GM12878 (cell line): ENCODE results near the gene TCTN1. TPM values are rescaled to one million over a fixed set of nuclear protein-coding genes. Genes with fewer than 3 reads are reported as not detected.
A peak's percentile ranks its signal among the peaks of the same experiment; 100 is the strongest.

Source experiments
- ATAC-seq: fragments of 200-7000 bp; cut with Tn5 transposase; 3 replicates; pipeline ENCODE4 v1.9.1; 2020; ENCODE audit warnings: mild to moderate bottlenecking, moderate library complexity
- BruUV-seq: library from RNA; stranded (reverse); fragments of 400-500 nt; replicated peaks from 2 replicates; lab custom pipeline; 2021; lab: Mats Ljungman, UMichigan
- CTCF ChIA-PET: fragments of 300-600 bp; sonication (Branson Sonifier 250); formaldehyde crosslinking; extraction: SDS; loops from one replicate; lab custom pipeline; 2021; ENCODE audit warnings: inconsistent platforms; lab: Yijun Ruan, JAX
- POLR2A ChIA-PET: fragments of 350-600 bp; formaldehyde crosslinking; extraction: SDS; loops from one replicate; lab custom pipeline; 2021; ENCODE audit warnings: inconsistent platforms; lab: Charles Lee
- RAD21 ChIA-PET: fragments of 300-600 bp; sonication (Branson Sonifier 250); formaldehyde crosslinking; loops from one replicate; lab custom pipeline; 2023; ENCODE audit warnings: antibody characterized with exemption; ENCODE audit not compliant: unreplicated experiment; lab: Charles Lee
- SMC1A ChIA-PET: fragments of 300-600 bp; sonication (Branson Sonifier 250); formaldehyde crosslinking; loops from one replicate; lab custom pipeline; 2023; ENCODE audit not compliant: unreplicated experiment, uncharacterized antibody; lab: Charles Lee
- DNase-seq: peaks from one replicate; pipeline ENCODE4 v3.0.0-alpha.2; 2011; ENCODE audit warnings: low read depth, low spot score
- FAIRE-seq: peaks from 3 replicates; lab custom pipeline; 2011; peaks lifted over from hg19 to GRCh38; lab: Jason Lieb, UNC
- H2AFZ ChIP-seq: 2 replicates; pipeline ENCODE4 v1.6.0; 2011; ENCODE audit warnings: low read depth, low read length, control low read depth; ENCODE audit not compliant: control insufficient read depth
- H3K27ac ChIP-seq: 2 replicates; pipeline ENCODE4 v1.5.1; 2011; ENCODE audit warnings: control low read depth; ENCODE audit not compliant: control insufficient read depth, insufficient read depth
- H3K27me3 ChIP-seq, 2 experiments: replicated peaks in 1 of 2; 2 replicates each; pipeline versions ENCODE4 v1.6.0 to v1.6.1; 2011; ENCODE audit warnings: low read length in 1 of 2; ENCODE audit not compliant: control insufficient read depth in 2 of 2, insufficient read depth in 2 of 2
- H3K36me3 ChIP-seq, 2 experiments: 2 replicates each; pipeline ENCODE4 v1.5.1; 2011; ENCODE audit warnings: low read length in 1 of 2; ENCODE audit not compliant: control insufficient read depth in 2 of 2, insufficient read depth in 2 of 2
- H3K4me1 ChIP-seq: 2 replicates; pipeline ENCODE4 v1.6.1; 2011; ENCODE audit warnings: mild to moderate bottlenecking, low read length, moderate library complexity, mixed read lengths; ENCODE audit not compliant: control insufficient read depth, insufficient read depth
- H3K4me2 ChIP-seq: 2 replicates; pipeline ENCODE4 v1.6.0; 2011; ENCODE audit warnings: control low read depth; ENCODE audit not compliant: control insufficient read depth, insufficient read depth
- H3K4me3 ChIP-seq: fragments of 200-600 bp; sonication (generic); 2 replicates; pipeline ENCODE4 v1.5.1; 2016
- H3K79me2 ChIP-seq: 2 replicates; pipeline ENCODE4 v1.6.0; 2011; ENCODE audit warnings: low read length; ENCODE audit not compliant: control insufficient read depth, insufficient read depth
- H3K9ac ChIP-seq: 2 replicates; pipeline ENCODE4 v1.8.0; 2011; ENCODE audit warnings: low read length, control low read depth, mixed read lengths; ENCODE audit not compliant: control insufficient read depth, insufficient read depth
- H3K9me3 ChIP-seq: replicated peaks from 3 replicates; pipeline ENCODE4 v1.5.1; 2011; ENCODE audit warnings: mild to moderate bottlenecking, low read length; ENCODE audit not compliant: control insufficient read depth, insufficient read depth
- H4K20me1 ChIP-seq: 2 replicates; pipeline ENCODE4 v1.6.0; 2011; ENCODE audit not compliant: control insufficient read depth, insufficient read depth
- BHLHE40 ChIP-seq, 2 experiments: fragments of 450-650 bp in 1 of 2; IDR thresholded peaks; 2 replicates each; pipeline ENCODE4 v1.6.1; 2011 to 2017; ENCODE audit warnings: low read depth in 2 of 2, borderline replicate concordance in 1 of 2, improper control_type of control experiment in 1 of 2, low read length in 1 of 2, mild to moderate bottlenecking in 1 of 2
- GABPA ChIP-seq: IDR thresholded peaks from 2 replicates; pipeline ENCODE4 v1.6.1; 2014; ENCODE audit warnings: antibody characterized with exemption, low read depth, mild to moderate bottlenecking, inconsistent platforms
- HDAC6 ChIP-seq: fragments of 200-600 bp; sonication (generic); IDR thresholded peaks from one replicate; pipeline ENCODE4 v1.8.0; 2017; ENCODE audit warnings: antibody characterized with exemption; ENCODE audit not compliant: unreplicated experiment
- POLR2A ChIP-seq: IDR thresholded peaks from 2 replicates; pipeline ENCODE4 v1.6.1; 2011; ENCODE audit warnings: low read depth, mild to moderate bottlenecking, low read length
- ZNF217 ChIP-seq: fragments of 450-650 bp; IDR thresholded peaks from 2 replicates; pipeline ENCODE4 v1.6.1; 2017; ENCODE audit warnings: antibody characterized with exemption, mild to moderate bottlenecking
- WGBS: methylation state at CpG from one replicate; pipeline ENCODE4 v1.1.6; 2016; ENCODE audit warnings: low lambda C conversion rate; ENCODE audit not compliant: insufficient replicate concordance, insufficient coverage; ENCODE audit errors: missing lambda C conversion rate; 5-methylcytosine and 5-hydroxymethylcytosine counted together
- in situ Hi-C: fragments of 300-500 bp; cut with MboI; formaldehyde crosslinking; loops from 9 replicates; pipeline ENCODE4 v1.14.3; 2018; ENCODE audit warnings: mixed read lengths
- intact Hi-C: fragments of 100-400 bp; cut with micrococcal nuclease; formaldehyde crosslinking; loops from one replicate; pipeline ENCODE4 v1.14.2; 2022; ENCODE audit not compliant: unreplicated experiment
- polyA plus RNA-seq, 11 experiments: library from polyadenylated mRNA; depleted of rRNA in 4 of 11; unstranded in 6 of 11; stranded (reverse) in 5 of 11; fragments of >200 nt; fragmentation: Nextera tagmentation in 4 of 11; fragmentation: Illumina TruSeq in 1 of 11; extraction: Ambion mirVana in 4 of 11; extraction: Trizol in 1 of 11; gene quantifications; 1 replicate in 1 of 11; 2 replicates in 10 of 11; pipeline versions ENCODE4 v1.2.1 to v1.2.3, GENCODE V29; 2011 to 2016; ENCODE audit warnings: inconsistent platforms in 2 of 11, missing spikeins in 2 of 11, low read depth in 1 of 11
- total RNA-seq, 4 experiments: library from RNA; depleted of rRNA in 3 of 4; stranded (reverse); fragments of >200 nt in 3 of 4; fragmentation: Illumina TruSeq in 1 of 4; extraction: Trizol in 1 of 4; gene quantifications; 2 replicates each; pipeline versions ENCODE4 v1.2.1 to v1.2.3, GENCODE V29; 2013 to 2021
- TF ChIP-seq, protein P1 (sequence below): fragments of 450-650 bp; IDR thresholded peaks from 2 replicates; pipeline ENCODE4 v1.6.1; 2016; ENCODE audit warnings: mild to moderate bottlenecking
- TF ChIP-seq, protein P2 (sequence below): fragments of 450-650 bp; IDR thresholded peaks from 2 replicates; pipeline ENCODE4 v1.6.1; 2018; ENCODE audit warnings: mild to moderate bottlenecking, low read depth, moderate library complexity; ENCODE audit not compliant: partially characterized antibody

Gene TCTN1
- total and polyA plus RNA-seq, 10 of the 15 experiments (the other 5 are each of a cell fraction or from before 2014, with no cell fraction given): 8.8 to 23.5 (median 15.3) TPM

DNA sequence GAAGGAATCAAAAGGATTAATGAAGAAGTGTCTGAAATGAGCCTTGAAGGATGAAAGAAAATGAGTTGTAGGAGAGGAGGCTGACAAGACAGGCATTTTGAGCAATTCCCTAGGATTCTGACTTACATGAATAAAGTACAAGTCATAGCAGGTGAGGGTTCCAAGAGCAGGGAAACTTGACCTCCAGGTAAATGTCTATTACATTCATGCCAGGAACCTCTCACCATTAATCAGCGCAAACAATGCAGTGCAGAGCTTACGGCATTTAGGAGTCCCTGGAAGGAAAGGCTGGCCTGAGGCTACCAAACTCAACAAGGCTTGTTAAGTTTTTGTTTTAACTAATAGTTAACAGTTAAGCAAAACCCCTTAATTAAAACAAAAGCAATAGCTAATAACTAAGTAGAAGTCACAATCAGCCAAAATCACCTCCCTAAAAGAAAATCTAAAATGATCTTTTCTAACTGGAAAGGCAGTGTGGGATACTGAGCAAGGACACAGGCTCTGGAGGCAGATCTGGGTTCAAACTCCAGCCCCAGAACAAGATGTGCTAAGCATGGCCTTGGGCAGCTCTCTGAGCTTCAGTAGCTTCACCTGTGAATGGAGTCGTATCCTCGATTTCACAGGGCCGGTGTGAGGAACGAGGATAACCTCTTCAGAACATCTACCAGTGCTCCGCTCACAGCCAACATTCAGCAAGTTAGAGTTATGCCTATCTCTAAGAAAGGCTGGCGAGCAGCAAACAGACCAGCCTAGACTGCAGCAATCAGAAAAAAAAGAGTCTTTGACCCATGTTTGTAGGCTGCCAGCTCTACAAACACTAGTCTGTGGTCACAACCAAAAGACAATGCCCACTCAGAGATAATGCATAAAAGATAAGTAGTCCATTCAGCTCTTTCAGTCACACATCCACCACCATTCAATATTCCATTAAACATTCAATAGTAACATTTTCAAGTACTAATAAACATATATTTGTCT lies 47.7 kb upstream of the TCTN1 start:
- H3K9ac ChIP-seq: no peak overlapping the region
- H3K4me2 ChIP-seq: no peak overlapping the region
- ATAC-seq (peak; percentile 8; the same call in 2 of the 3 replicates), FAIRE-seq (no peak), DNase-seq (no peak)
- peaks cover 83% of the 10 kb centered on the region for H3K79me2 ChIP-seq
- ChIA-PET CTCF (interaction anchor here (0.8 to 1.8 kb wide), 6 partner anchors 10 to 34 kb away, joined by 3 to 6 read pairs (median 6); no protein-coding TSS in a partner anchor), RAD21 (interaction anchor here (1.1 to 2.6 kb wide), 6 partner anchors 10 to 53 kb away, joined by 3 to 15 read pairs (median 6); no protein-coding TSS in a partner anchor), SMC1A (interaction anchor here (0.7 to 10.8 kb wide), 14 partner anchors 9 to 161 kb away, joined by 3 to 187 read pairs (median 4); no protein-coding TSS in a partner anchor), POLR2A (interaction anchor here (0.6 to 2.7 kb wide), 10 partner anchors 8 to 1011 kb away, joined by 3 to 16 read pairs (median 5); no protein-coding TSS in a partner anchor)
- 97% methylated on average over 8 of the region's 8 CpGs for WGBS
- peaks cover 0 to 3% of the 10 kb centered on the region in 2 experiments; a peak in 2 of 4 replicates for H3K36me3 ChIP-seq
- in situ Hi-C loops (no loop called here), intact Hi-C loops (no loop called here)
- no peak overlapping the region for H3K4me3 ChIP-seq
- H4K20me1 ChIP-seq: 0 out of 2 replicates have a peak, but pooled peaks cover 8% of the 10 kb centered on the region
- peak overlapping the region; percentile 4; the same call in 1 of the 2 replicates for H3K27ac ChIP-seq
- no TSS peak for BruUV-seq
- H2AFZ ChIP-seq: no peak overlapping the region
- peaks cover 20% of the 10 kb centered on the region; the same call in 1 of the 2 replicates for H3K4me1 ChIP-seq
- no peaks in the 10 kb centered on the region for H3K27me3 ChIP-seq
- TF ChIP-seq ZNF217 (no peak), GABPA (no peak)
- H3K9me3 ChIP-seq: no peaks in the 10 kb centered on the region; the same call in 1 of the 3 replicates

DNA sequence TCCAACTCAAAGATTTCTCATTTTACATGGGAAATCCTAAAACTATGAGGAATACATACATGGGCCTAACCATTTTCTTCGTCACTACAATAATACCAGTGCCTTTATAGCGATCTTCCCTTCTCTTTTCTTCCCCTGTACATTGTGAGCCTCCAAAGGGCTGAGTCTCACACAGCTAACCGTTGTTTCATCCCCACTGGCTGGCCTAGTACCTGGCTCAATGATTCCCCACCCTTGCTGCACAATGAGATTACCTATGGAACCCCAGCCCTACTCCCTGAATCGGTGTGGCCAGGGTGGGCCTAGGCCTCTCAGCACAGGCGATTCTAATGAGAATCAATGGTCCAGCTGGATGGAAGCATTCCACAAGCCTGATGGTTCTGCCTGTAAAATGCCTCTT lies 46.9 kb upstream of the TCTN1 start:
- WGBS: 64% methylated on average over 5 of the region's 5 CpGs
- ChIA-PET CTCF (interaction anchor here (0.9 to 1.8 kb wide), 6 partner anchors 9 to 34 kb away, joined by 3 to 6 read pairs (median 4); no protein-coding TSS in a partner anchor), RAD21 (interaction anchor here (0.5 to 2.6 kb wide), 7 partner anchors 9 to 198 kb away, joined by 3 to 15 read pairs (median 7); no protein-coding TSS in a partner anchor), POLR2A (interaction anchor here (0.9 to 2.7 kb wide), 11 partner anchors 9 to 34 kb away, joined by 3 to 11 read pairs (median 4); no protein-coding TSS in a partner anchor), SMC1A (interaction anchor here (1.0 to 10.8 kb wide), 8 partner anchors 8 to 54 kb away, joined by 3 to 187 read pairs (median 10); no protein-coding TSS in a partner anchor)
- Histone ChIP-seq H3K27ac (no peak overlapping the region), H3K9me3 (peaks cover 5% of the 10 kb centered on the region), H3K36me3 (peaks cover 0 to 5% of the 10 kb centered on the region in 2 experiments; a peak in 1 of 4 replicates), H3K79me2 (peaks cover 83% of the 10 kb centered on the region), H2AFZ (no peak overlapping the region), H3K27me3 (no peaks in the 10 kb centered on the region), H3K9ac (no peak overlapping the region), H4K20me1 (0 out of 2 replicates have a peak, but pooled peaks cover 8% of the 10 kb centered on the region), H3K4me2 (no peak overlapping the region; the same call in none of the 2 replicates), H3K4me1 (peaks cover 17% of the 10 kb centered on the region; the same call in 1 of the 2 replicates), H3K4me3 (no peak overlapping the region)
- ATAC-seq (no peak), FAIRE-seq (no peak), DNase-seq (no peak)
- intact Hi-C loops (no loop called here), in situ Hi-C loops (no loop called here)
- no TSS peak for BruUV-seq
- TF ChIP-seq, protein P1, sequence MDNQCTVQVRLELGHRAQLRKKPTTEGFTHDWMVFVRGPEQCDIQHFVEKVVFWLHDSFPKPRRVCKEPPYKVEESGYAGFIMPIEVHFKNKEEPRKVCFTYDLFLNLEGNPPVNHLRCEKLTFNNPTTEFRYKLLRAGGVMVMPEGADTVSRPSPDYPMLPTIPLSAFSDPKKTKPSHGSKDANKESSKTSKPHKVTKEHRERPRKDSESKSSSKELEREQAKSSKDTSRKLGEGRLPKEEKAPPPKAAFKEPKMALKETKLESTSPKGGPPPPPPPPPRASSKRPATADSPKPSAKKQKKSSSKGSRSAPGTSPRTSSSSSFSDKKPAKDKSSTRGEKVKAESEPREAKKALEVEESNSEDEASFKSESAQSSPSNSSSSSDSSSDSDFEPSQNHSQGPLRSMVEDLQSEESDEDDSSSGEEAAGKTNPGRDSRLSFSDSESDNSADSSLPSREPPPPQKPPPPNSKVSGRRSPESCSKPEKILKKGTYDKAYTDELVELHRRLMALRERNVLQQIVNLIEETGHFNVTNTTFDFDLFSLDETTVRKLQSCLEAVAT: no peak
- TF ChIP-seq BHLHE40 (IDR thresholded peaks at IDR 0.05; ENCODE audit: borderline replicate concordance in 1 of 2, low read depth in 2 of 2, low read length in 1 of 2) (no peak), HDAC6 (no peak), POLR2A (no peak)
- TF ChIP-seq, protein P2, sequence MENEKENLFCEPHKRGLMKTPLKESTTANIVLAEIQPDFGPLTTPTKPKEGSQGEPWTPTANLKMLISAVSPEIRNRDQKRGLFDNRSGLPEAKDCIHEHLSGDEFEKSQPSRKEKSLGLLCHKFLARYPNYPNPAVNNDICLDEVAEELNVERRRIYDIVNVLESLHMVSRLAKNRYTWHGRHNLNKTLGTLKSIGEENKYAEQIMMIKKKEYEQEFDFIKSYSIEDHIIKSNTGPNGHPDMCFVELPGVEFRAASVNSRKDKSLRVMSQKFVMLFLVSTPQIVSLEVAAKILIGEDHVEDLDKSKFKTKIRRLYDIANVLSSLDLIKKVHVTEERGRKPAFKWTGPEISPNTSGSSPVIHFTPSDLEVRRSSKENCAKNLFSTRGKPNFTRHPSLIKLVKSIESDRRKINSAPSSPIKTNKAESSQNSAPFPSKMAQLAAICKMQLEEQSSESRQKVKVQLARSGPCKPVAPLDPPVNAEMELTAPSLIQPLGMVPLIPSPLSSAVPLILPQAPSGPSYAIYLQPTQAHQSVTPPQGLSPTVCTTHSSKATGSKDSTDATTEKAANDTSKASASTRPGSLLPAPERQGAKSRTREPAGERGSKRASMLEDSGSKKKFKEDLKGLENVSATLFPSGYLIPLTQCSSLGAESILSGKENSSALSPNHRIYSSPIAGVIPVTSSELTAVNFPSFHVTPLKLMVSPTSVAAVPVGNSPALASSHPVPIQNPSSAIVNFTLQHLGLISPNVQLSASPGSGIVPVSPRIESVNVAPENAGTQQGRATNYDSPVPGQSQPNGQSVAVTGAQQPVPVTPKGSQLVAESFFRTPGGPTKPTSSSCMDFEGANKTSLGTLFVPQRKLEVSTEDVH: no peak
